Stomach (tissue), 4 donors: ENCODE results near the gene KCNIP3.

ENCODE experiments used
- CTCF ChIP-seq, 7 experiments: fragments of 450-650 bp in 4 of 7; fragments of 200-600 bp in 3 of 7; sonication (generic) in 3 of 7; IDR thresholded peaks; one replicate each; pipeline ENCODE4 v1.5.1; 2016 to 2019; ENCODE audit warnings: antibody characterized with exemption in 7 of 7, control low read depth in 2 of 7, mild to moderate bottlenecking in 1 of 7
- EP300 ChIP-seq: sonication (generic); formaldehyde crosslinking; IDR thresholded peaks from one replicate; pipeline ENCODE4 v1.6.1; 2017; ENCODE audit warnings: antibody characterized with exemption
- POLR2A ChIP-seq, 4 donors: fragments of 450-650 bp; IDR thresholded peaks; one replicate each; pipeline ENCODE4 v1.6.1; 2016; ENCODE audit warnings: antibody characterized with exemption in 4 of 4, control low read depth in 2 of 4, mild to moderate bottlenecking in 1 of 4, moderate library complexity in 1 of 4
- POLR2AphosphoS5 ChIP-seq, 3 donors: sonication (generic); formaldehyde crosslinking; IDR thresholded peaks; one replicate each; pipeline ENCODE4 v1.6.1; 2016; ENCODE audit warnings: antibody characterized with exemption in 3 of 3

GRCh38 chr2:95266781-95267430 lies 30.2 kb upstream of the KCNIP3 start:
- TF ChIP-seq POLR2A (IDR thresholded peaks at IDR 0.05), result no peak
- no peak for TF ChIP-seq CTCF (IDR thresholded peaks at IDR 0.05)
- no peak for TF ChIP-seq POLR2AphosphoS5 (IDR thresholded peaks at IDR 0.05)
- no peak for TF ChIP-seq EP300
